ENCODE data around the gene GTF3C5.

GTF3C5 gene

DNA sequence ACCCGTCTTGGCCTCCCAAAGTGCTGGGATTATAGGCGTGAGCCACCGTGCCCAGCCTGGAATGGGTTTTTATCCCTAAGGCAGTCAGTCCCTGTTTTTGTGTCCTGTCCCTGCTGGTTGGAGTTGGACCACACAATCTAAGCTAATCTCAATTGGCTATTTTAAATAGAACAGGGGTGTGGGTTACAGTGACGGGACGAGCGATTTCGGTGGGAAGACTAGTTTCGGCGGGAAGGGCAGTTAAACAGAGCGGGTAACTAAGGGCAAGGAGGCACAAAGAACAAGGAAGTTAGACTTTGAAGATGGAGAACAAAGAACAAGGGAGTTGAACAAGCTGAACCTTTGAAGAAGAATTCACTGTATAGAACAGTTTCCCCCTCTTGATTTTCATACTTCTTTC lies 1.4 kb downstream of the GTF3C5 start:
- Histone ChIP-seq H3K79me2 (ENCODE audit: control insufficient read depth, low read length) (peaks cover 82% of the 10 kb centered on the region), H4K20me1 (ENCODE audit: control insufficient read depth, insufficient read depth, low read depth, low read length) (no peaks in the 10 kb centered on the region), H3K9me2 (replicated peaks; ENCODE audit: control insufficient read depth, low read length) (no peaks in the 10 kb centered on the region), H3K9me3 (ENCODE audit: control insufficient read depth, insufficient read depth, low read length) (no peaks in the 10 kb centered on the region), H3K4me3 (ENCODE audit: low read length) (peak overlapping the region; percentile 92), H3K27ac (ENCODE audit: low read depth, low read length) (no peak overlapping the region), H3K4me1 (ENCODE audit: control insufficient read depth, low read length) (peaks cover 32% of the 10 kb centered on the region), H3F3A (ENCODE audit: control insufficient read depth, insufficient read depth) (peaks cover 4% of the 10 kb centered on the region; the same call in 1 of the 2 replicates), H3K36me3 (ENCODE audit: control insufficient read depth, low read length) (peaks cover 35% of the 10 kb centered on the region), H3K4me2 (ENCODE audit: low read length) (peak overlapping the region; percentile 74), H3K27me3 (ENCODE audit: control insufficient read depth, low read length) (no peaks in the 10 kb centered on the region)
- TF ChIP-seq, protein P1, sequence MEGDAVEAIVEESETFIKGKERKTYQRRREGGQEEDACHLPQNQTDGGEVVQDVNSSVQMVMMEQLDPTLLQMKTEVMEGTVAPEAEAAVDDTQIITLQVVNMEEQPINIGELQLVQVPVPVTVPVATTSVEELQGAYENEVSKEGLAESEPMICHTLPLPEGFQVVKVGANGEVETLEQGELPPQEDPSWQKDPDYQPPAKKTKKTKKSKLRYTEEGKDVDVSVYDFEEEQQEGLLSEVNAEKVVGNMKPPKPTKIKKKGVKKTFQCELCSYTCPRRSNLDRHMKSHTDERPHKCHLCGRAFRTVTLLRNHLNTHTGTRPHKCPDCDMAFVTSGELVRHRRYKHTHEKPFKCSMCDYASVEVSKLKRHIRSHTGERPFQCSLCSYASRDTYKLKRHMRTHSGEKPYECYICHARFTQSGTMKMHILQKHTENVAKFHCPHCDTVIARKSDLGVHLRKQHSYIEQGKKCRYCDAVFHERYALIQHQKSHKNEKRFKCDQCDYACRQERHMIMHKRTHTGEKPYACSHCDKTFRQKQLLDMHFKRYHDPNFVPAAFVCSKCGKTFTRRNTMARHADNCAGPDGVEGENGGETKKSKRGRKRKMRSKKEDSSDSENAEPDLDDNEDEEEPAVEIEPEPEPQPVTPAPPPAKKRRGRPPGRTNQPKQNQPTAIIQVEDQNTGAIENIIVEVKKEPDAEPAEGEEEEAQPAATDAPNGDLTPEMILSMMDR (IDR thresholded peaks at IDR 0.05; ENCODE audit: low read depth, low read length, poor library complexity, severe bottlenecking) = no peak

DNA sequence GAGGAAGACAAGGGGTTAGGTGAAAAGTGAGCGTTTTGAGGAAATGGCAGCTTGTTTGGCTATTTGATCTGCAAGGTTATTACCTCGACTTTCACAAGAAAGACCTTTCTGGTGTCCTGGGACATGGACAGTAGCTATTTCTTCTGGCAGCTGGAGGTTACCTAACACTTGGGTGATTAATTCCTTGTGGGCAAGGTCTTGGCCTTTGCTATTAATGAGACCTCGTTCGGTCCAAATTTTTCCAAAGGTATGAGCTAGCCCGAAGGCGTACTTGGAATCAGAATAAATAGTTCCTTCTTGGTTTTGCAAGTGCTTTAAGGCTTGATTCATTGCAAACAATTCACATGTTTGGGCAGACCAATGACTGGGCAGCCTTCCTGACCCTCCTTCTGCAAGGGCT lies 4.9 kb downstream of the GTF3C5 start:
- no peak overlapping the region for H3K27ac ChIP-seq (ENCODE audit: low read depth, low read length)
- H3K4me3 ChIP-seq (ENCODE audit: low read length) = no peak overlapping the region
- TF ChIP-seq, protein P1 (IDR thresholded peaks at IDR 0.05; ENCODE audit: low read depth, low read length, poor library complexity, severe bottlenecking) = no peak
- TF ChIP-seq EZH2phosphoT487 (IDR thresholded peaks at IDR 0.05; ENCODE audit: borderline replicate concordance, low read length) = no peak
- H3K9me2 ChIP-seq (replicated peaks; ENCODE audit: control insufficient read depth, low read length) = no peaks in the 10 kb centered on the region
- no peak overlapping the region for H3K4me2 ChIP-seq (ENCODE audit: low read length)
- H3K36me3 ChIP-seq (ENCODE audit: control insufficient read depth, low read length) = peaks cover 35% of the 10 kb centered on the region
- no peaks in the 10 kb centered on the region for H3K27me3 ChIP-seq (ENCODE audit: control insufficient read depth, low read length)
- H3F3A ChIP-seq (ENCODE audit: control insufficient read depth, insufficient read depth) = no peaks in the 10 kb centered on the region
- H3K79me2 ChIP-seq (ENCODE audit: control insufficient read depth, low read length) = peaks cover 97% of the 10 kb centered on the region
- peaks cover 14% of the 10 kb centered on the region for H3K4me1 ChIP-seq (ENCODE audit: control insufficient read depth, low read length)
- no peaks in the 10 kb centered on the region for H4K20me1 ChIP-seq (ENCODE audit: control insufficient read depth, insufficient read depth, low read depth, low read length)
- H3K9me3 ChIP-seq (ENCODE audit: control insufficient read depth, insufficient read depth, low read length) = no peaks in the 10 kb centered on the region

DNA sequence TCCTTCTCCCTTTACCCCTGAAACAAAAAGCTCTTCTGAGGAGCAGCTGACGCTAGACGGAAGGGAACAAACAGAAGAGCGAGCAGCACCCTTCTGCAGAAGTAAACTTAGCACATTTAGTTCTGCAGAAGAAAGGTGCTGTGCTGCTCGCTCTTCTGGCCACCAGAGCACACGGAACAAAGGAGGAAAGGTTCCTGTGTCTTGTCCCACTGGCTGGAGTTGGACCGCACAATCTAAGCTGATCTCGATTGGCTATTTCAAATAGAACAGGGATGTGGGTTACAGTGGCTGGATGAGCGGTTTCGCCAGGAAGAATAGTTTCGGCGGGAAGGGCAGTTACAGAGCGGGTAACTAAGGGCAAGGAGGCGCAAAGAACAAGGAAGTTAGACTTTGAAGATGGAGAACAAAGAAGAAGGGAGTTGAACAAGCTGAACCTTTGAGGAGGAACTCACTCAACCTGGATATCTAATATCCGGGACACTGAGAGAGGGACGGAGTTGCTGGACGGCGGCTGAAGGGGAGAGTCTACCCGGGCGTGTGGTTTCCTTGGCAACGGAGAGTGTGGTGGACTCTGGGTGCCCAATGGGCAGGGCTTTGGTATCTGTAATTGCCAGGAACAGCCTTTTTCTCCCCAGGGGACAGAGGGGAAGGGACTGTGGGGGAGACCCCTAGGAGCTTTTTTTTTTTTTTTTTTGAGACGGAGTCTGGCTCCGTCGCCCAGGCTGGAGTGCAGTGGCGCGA lies 7.1 kb downstream of the GTF3C5 start:
- Histone ChIP-seq H3K4me1 (ENCODE audit: control insufficient read depth, low read length) (no peaks in the 10 kb centered on the region; the same call in none of the 2 replicates), H3K79me2 (ENCODE audit: control insufficient read depth, low read length) (peaks cover 89% of the 10 kb centered on the region), H3F3A (ENCODE audit: control insufficient read depth, insufficient read depth) (no peaks in the 10 kb centered on the region), H3K27ac (ENCODE audit: low read depth, low read length) (no peak overlapping the region), H4K20me1 (ENCODE audit: control insufficient read depth, insufficient read depth, low read depth, low read length) (no peaks in the 10 kb centered on the region), H3K4me2 (ENCODE audit: low read length) (no peak overlapping the region), H3K9me3 (ENCODE audit: control insufficient read depth, insufficient read depth, low read length) (no peaks in the 10 kb centered on the region), H3K36me3 (ENCODE audit: control insufficient read depth, low read length) (peaks cover 35% of the 10 kb centered on the region), H3K27me3 (ENCODE audit: control insufficient read depth, low read length) (no peaks in the 10 kb centered on the region), H3K9me2 (replicated peaks; ENCODE audit: control insufficient read depth, low read length) (no peaks in the 10 kb centered on the region), H3K4me3 (ENCODE audit: low read length) (no peak overlapping the region)
- TF ChIP-seq, protein P1 (IDR thresholded peaks at IDR 0.05; ENCODE audit: low read depth, low read length, poor library complexity, severe bottlenecking) = no peak
- TF ChIP-seq EZH2phosphoT487 (IDR thresholded peaks at IDR 0.05; ENCODE audit: borderline replicate concordance, low read length) = no peak

All from DOHH2 (cell line).